Panc1 (cell line): Measurements from ENCODE around the gene ATAD2B. TPM values are rescaled to one million over a fixed set of nuclear protein-coding genes. Genes with fewer than 3 reads are reported as not detected.

ENCODE experiments used
- ATAC-seq: fragments of 200-7000 bp; cut with Tn5 transposase; 2 replicates; pipeline ENCODE4 v1.9.1; 2020; ENCODE audit warnings: mild to moderate bottlenecking, moderate library complexity
- BruUV-seq: library from RNA; stranded (reverse); fragments of 400-500 nt; replicated peaks from 2 replicates; lab custom pipeline; 2021; lab: Mats Ljungman, UMichigan
- CTCF ChIA-PET: fragments of 300-600 bp; sonication (Branson Sonifier 250); formaldehyde crosslinking; loops from one replicate; lab custom pipeline; 2022; ENCODE audit warnings: antibody characterized with exemption; lab: Charles Lee
- POLR2A ChIA-PET: fragments of 300-600 bp; sonication (Branson Sonifier 250); formaldehyde crosslinking; loops from one replicate; lab custom pipeline; 2022; ENCODE audit warnings: antibody characterized with exemption; lab: Charles Lee
- DNase-seq: peaks from one replicate; pipeline ENCODE4 v3.0.0-alpha.2; 2010; ENCODE audit warnings: low read depth, low spot score
- H3K27ac ChIP-seq: 2 replicates; pipeline ENCODE4 v1.5.1; 2011; ENCODE audit warnings: mild to moderate bottlenecking, low read length, inconsistent platforms
- H3K27me3 ChIP-seq: fragments of 200-500 bp; sonication (Bioruptor generic); 2 replicates; pipeline ENCODE4 v1.6.0; 2014; ENCODE audit warnings: low read length, inconsistent platforms; ENCODE audit not compliant: control insufficient read depth, insufficient read depth
- H3K36me3 ChIP-seq: fragments of 200-500 bp; sonication (Bioruptor generic); 2 replicates; pipeline ENCODE4 v1.5.1; 2014; ENCODE audit warnings: inconsistent platforms, mild to moderate bottlenecking, low read length, moderate library complexity; ENCODE audit not compliant: control insufficient read depth, insufficient read depth
- H3K4me1 ChIP-seq: 2 replicates; pipeline ENCODE4 v1.5.1; 2011; ENCODE audit warnings: inconsistent platforms, mild to moderate bottlenecking, low read length, moderate library complexity; ENCODE audit not compliant: control insufficient read depth, insufficient read depth
- H3K4me3 ChIP-seq, 2 experiments: 2 replicates each; pipeline ENCODE4 v1.5.1; 2011 to 2012; ENCODE audit warnings: low read depth in 2 of 2, low read length in 2 of 2, mild to moderate bottlenecking in 2 of 2, inconsistent platforms in 1 of 2, moderate library complexity in 1 of 2
- H3K9me3 ChIP-seq: fragments of 200-500 bp; sonication (Bioruptor generic); 2 replicates; pipeline ENCODE4 v1.5.1; 2014; ENCODE audit warnings: low read depth, mild to moderate bottlenecking, inconsistent platforms, low read length, moderate library complexity; ENCODE audit not compliant: control insufficient read depth, insufficient read depth
- POLR2AphosphoS5 ChIP-seq: IDR thresholded peaks from 2 replicates; pipeline ENCODE4 v1.6.1; 2012; ENCODE audit warnings: mild to moderate bottlenecking, low read depth, low read length, moderate library complexity
- SIN3A ChIP-seq: IDR thresholded peaks from 2 replicates; pipeline ENCODE4 v1.6.1; 2012; ENCODE audit warnings: low read depth, mild to moderate bottlenecking, low read length, moderate library complexity, borderline replicate concordance; ENCODE audit not compliant: insufficient read depth
- TCF7L2 ChIP-seq: IDR thresholded peaks from 2 replicates; pipeline ENCODE4 v1.6.1; 2011; ENCODE audit warnings: mild to moderate bottlenecking, low read depth, low read length, inconsistent platforms
- in situ Hi-C: cut with HindIII; loops from 2 replicates; pipeline ENCODE4 v1.10.0; 2016; ENCODE audit warnings: low sequenced_read_pairs, low pct_unique_long_range_greater_than_20kb
- intact Hi-C: fragments of 100-400 bp; cut with micrococcal nuclease; formaldehyde crosslinking; loops from one replicate; pipeline ENCODE4 v1.10.0; 2022; ENCODE audit not compliant: unreplicated experiment
- total RNA-seq: library from RNA; stranded (reverse); gene quantifications from one replicate; pipeline ENCODE4 v1.2.1, GENCODE V29; 2021; ENCODE audit not compliant: unreplicated experiment
- TF ChIP-seq, protein P1 (sequence below): fragments of 450-650 bp; IDR thresholded peaks from 2 replicates; pipeline ENCODE4 v1.5.1; 2017; ENCODE audit warnings: mild to moderate bottlenecking
- TF ChIP-seq, protein P2 (sequence below), 2 experiments: IDR thresholded peaks; 2 replicates each; pipeline ENCODE4 v1.6.1; 2011 to 2012; ENCODE audit warnings: low read depth in 2 of 2, control low read depth in 1 of 2, low read length in 1 of 2, mild to moderate bottlenecking in 1 of 2, moderate library complexity in 1 of 2; ENCODE audit not compliant: insufficient read depth in 1 of 2

The ATAD2B gene
- total RNA-seq, 1 experiment from 2014 or later: 17.9 TPM

DNA sequence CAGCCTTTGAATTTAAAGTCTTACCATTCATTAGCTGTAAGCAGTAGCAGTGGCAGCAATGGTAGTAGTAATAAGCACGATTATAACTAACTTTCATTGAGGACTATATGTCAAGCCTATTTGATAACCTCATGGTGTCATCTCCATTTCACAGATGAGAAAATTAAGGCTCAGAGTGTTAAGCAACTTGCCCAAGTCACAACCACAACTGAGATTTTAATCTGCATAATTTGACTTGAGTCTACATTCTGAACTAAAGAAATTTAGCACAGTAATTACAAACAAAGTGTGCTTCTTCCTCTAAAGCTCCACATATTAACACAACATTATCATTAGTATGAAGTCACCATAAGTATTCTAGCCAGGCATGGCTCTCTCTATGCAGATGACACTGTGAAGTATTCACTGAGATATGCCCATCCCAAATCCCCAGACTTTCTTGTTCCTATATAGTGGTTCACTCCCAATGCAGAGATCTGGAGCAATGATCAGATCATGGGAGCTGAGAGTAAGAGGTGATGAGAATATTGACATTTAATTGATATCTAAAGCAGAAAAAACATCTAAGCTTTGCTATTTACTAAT, 120.2 kb downstream of the ATAD2B start:
- CTCF ChIA-PET: no interaction called here
- Histone ChIP-seq H3K4me1 (no peaks in the 10 kb centered on the region; the same call in 1 of the 2 replicates), H3K27me3 (no peaks in the 10 kb centered on the region), H3K9me3 (no peaks in the 10 kb centered on the region), H3K27ac (no peak overlapping the region), H3K36me3 (no peaks in the 10 kb centered on the region; the same call in 1 of the 2 replicates), H3K4me3 (no peak overlapping the region)
- BruUV-seq: no TSS peak
- ATAC-seq: no peak
- POLR2A ChIA-PET: no interaction called here
- DNase-seq: no peak
- TF ChIP-seq TCF7L2 (no peak), SIN3A (no peak), POLR2AphosphoS5 (no peak)
- TF ChIP-seq, protein P1, sequence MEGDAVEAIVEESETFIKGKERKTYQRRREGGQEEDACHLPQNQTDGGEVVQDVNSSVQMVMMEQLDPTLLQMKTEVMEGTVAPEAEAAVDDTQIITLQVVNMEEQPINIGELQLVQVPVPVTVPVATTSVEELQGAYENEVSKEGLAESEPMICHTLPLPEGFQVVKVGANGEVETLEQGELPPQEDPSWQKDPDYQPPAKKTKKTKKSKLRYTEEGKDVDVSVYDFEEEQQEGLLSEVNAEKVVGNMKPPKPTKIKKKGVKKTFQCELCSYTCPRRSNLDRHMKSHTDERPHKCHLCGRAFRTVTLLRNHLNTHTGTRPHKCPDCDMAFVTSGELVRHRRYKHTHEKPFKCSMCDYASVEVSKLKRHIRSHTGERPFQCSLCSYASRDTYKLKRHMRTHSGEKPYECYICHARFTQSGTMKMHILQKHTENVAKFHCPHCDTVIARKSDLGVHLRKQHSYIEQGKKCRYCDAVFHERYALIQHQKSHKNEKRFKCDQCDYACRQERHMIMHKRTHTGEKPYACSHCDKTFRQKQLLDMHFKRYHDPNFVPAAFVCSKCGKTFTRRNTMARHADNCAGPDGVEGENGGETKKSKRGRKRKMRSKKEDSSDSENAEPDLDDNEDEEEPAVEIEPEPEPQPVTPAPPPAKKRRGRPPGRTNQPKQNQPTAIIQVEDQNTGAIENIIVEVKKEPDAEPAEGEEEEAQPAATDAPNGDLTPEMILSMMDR: no peak
- TF ChIP-seq, protein P2, sequence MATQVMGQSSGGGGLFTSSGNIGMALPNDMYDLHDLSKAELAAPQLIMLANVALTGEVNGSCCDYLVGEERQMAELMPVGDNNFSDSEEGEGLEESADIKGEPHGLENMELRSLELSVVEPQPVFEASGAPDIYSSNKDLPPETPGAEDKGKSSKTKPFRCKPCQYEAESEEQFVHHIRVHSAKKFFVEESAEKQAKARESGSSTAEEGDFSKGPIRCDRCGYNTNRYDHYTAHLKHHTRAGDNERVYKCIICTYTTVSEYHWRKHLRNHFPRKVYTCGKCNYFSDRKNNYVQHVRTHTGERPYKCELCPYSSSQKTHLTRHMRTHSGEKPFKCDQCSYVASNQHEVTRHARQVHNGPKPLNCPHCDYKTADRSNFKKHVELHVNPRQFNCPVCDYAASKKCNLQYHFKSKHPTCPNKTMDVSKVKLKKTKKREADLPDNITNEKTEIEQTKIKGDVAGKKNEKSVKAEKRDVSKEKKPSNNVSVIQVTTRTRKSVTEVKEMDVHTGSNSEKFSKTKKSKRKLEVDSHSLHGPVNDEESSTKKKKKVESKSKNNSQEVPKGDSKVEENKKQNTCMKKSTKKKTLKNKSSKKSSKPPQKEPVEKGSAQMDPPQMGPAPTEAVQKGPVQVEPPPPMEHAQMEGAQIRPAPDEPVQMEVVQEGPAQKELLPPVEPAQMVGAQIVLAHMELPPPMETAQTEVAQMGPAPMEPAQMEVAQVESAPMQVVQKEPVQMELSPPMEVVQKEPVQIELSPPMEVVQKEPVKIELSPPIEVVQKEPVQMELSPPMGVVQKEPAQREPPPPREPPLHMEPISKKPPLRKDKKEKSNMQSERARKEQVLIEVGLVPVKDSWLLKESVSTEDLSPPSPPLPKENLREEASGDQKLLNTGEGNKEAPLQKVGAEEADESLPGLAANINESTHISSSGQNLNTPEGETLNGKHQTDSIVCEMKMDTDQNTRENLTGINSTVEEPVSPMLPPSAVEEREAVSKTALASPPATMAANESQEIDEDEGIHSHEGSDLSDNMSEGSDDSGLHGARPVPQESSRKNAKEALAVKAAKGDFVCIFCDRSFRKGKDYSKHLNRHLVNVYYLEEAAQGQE (IDR thresholded peaks at IDR 0.05; ENCODE audit: insufficient read depth in 1 of 2, low read depth in 2 of 2, low read length in 1 of 2): no peak
- in situ Hi-C loops: no loop called here
- intact Hi-C loops: no loop called here

DNA sequence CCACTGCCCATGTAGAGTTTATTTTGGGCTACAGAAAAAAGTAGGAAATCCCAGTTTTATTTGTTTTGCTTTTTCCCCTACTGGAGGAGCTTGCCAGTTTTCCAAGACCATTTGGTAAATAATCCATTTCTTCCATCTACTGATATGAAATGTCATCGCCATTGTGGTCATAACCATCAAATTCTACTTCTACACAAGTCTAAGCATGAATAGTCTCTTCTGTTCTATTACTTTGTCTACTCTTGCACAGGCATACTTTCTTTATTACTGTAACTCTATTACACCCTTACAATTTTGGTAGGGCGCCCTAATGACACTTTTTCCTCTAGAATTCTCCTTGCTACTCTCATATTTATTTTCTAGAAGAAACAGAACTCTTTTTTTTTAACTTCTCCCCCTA, 120.7 kb downstream of the ATAD2B start:
- Histone ChIP-seq H3K4me3 (no peak overlapping the region), H3K4me1 (no peaks in the 10 kb centered on the region; the same call in 1 of the 2 replicates), H3K36me3 (no peaks in the 10 kb centered on the region; the same call in 1 of the 2 replicates), H3K27ac (no peak overlapping the region), H3K27me3 (no peaks in the 10 kb centered on the region), H3K9me3 (no peaks in the 10 kb centered on the region)
- ChIA-PET CTCF (interaction anchor here (0.6 kb wide), 1 partner anchor 31 kb away, joined by 4 read pairs; no protein-coding TSS in a partner anchor), POLR2A (no interaction called here)
- TF ChIP-seq, protein P1: no peak
- TF ChIP-seq, protein P2 (IDR thresholded peaks at IDR 0.05; ENCODE audit: insufficient read depth in 1 of 2, low read depth in 2 of 2, low read length in 1 of 2): no peak
- no peak for TF ChIP-seq SIN3A
- no TSS peak for BruUV-seq
- intact Hi-C loops: no loop called here
- ATAC-seq: no peak
- in situ Hi-C loops: no loop called here
- DNase-seq: no peak
